ENCODE data around the gene CEBPG.

DNA sequence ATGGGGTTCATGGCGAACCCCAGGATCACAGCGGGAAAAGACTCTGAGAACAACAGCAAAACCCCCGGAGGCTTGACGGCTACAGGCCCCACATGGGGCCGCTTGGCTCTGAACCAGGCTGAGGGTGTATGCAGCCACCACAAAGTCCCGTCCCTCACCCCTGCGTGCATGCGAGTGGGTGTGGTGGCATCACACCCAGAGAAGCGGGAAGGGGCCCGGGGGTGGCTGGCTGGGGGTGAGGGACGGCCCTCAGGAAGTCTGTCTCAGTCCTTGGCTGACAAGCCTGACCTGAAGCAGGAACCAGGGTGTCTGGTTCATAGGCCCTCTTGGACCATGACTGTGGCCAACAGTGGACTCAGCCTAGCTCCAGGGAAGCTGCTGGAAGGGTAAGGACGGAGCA, 34.2 kb downstream of the CEBPG start:
- TF ChIP-seq, protein P1, sequence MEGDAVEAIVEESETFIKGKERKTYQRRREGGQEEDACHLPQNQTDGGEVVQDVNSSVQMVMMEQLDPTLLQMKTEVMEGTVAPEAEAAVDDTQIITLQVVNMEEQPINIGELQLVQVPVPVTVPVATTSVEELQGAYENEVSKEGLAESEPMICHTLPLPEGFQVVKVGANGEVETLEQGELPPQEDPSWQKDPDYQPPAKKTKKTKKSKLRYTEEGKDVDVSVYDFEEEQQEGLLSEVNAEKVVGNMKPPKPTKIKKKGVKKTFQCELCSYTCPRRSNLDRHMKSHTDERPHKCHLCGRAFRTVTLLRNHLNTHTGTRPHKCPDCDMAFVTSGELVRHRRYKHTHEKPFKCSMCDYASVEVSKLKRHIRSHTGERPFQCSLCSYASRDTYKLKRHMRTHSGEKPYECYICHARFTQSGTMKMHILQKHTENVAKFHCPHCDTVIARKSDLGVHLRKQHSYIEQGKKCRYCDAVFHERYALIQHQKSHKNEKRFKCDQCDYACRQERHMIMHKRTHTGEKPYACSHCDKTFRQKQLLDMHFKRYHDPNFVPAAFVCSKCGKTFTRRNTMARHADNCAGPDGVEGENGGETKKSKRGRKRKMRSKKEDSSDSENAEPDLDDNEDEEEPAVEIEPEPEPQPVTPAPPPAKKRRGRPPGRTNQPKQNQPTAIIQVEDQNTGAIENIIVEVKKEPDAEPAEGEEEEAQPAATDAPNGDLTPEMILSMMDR (conservative IDR thresholded peaks at IDR 0.05 in 1 of 2, IDR thresholded peaks at IDR 0.05 in 1 of 2; ENCODE audit: low read depth in 1 of 2, low read length in 2 of 2), result no peak
- TF ChIP-seq EZH2 (IDR thresholded peaks at IDR 0.05; ENCODE audit: low read length, missing control alignments), result no peak

Measured in fibroblast of lung (primary cell).